Measurements from ENCODE around the gene SEMA7A. TPM values are rescaled to one million over a fixed set of nuclear protein-coding genes. Genes with fewer than 3 reads are reported as not detected.
A peak's percentile ranks its signal among the peaks of the same experiment; 100 is the strongest.
"Not testable (repeated sequence)": the region's sequence is repeated elsewhere in the genome, so short reads cannot be mapped to it uniquely, and the experiment has no call there.

Gene SEMA7A
- total RNA-seq, 1 donor from 2014 or later = 102 TPM

DNA sequence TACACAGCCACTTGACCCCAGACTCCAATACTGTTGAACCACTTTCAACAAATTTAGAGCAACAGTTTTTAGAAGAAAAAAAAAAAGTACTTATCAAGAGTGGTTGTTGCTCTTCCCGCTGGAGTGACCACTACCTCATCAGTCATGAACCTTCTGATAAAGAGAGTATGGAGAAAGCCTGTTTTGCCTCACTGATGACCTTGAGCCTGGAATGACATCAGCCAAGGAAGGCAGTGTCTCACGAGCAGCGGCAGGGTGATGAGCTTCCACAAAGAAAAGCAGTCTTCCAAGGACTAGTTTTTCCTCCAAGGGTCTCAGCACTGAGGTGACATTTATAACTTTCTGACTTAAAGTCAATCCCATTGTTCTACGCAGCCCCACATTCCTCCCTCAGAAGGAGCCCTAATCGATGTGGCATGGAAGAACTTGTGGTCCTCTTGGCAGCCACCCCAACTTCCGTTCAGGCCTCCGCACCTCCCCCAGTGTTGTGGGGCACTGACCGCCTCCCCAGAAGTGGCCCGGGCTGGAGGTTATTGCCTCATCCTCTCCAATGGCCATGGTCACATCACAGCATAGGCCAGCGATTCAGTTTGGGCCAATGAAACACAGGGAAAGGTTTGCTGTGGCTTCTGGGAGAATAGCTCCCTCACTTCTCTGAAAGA, 64.5 kb downstream of the SEMA7A start:
- intact Hi-C loops (cut with micrococcal nuclease) = no loop called here
- H3K27me3 Mint-ChIP-seq (ENCODE audit: insufficient read depth) = peaks cover 52% of the 10 kb centered on the region

DNA sequence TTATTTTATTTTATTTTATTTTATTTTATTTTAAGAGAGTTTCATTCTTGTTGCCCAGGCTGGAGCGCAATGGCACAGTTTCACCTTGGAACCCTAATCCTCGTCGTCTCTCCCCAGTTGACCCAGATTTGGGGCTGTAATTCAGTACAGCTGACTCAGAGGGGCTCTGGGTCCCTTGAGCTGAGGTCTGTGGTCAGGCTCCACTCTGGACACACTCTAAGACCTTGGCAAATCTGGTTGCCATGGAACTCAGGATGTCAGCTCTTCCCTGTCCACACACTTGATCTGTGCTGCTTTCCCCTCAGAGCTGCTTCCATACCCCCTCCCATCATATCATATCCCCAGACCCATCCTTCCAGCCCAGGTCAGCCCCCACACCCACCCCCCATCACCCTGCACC, 65.6 kb downstream of the SEMA7A start:
- Mint-ChIP-seq H3K4me1 (ENCODE audit: low read depth) (peaks cover 5% of the 10 kb centered on the region), H3K4me3 (no peak overlapping the region), H3K9me3 (no peaks in the 10 kb centered on the region), H3K27ac (no peak overlapping the region), H3K36me3 (ENCODE audit: low read depth) (no peaks in the 10 kb centered on the region), H3K27me3 (ENCODE audit: insufficient read depth) (peaks cover 61% of the 10 kb centered on the region)
- DNase-seq (ENCODE audit: low spot score) = no peak
- intact Hi-C loops (cut with micrococcal nuclease) = no loop called here

More for the DNA sequence above, 64.5 kb downstream of the SEMA7A start:
- Mint-ChIP-seq H3K36me3 (ENCODE audit: low read depth) (no peaks in the 10 kb centered on the region), H3K4me3 (no peak overlapping the region), H3K27ac (no peak overlapping the region), H3K9me3 (no peaks in the 10 kb centered on the region), H3K4me1 (ENCODE audit: low read depth) (peaks cover 10% of the 10 kb centered on the region)
- no peak for DNase-seq (ENCODE audit: low spot score)

DNA sequence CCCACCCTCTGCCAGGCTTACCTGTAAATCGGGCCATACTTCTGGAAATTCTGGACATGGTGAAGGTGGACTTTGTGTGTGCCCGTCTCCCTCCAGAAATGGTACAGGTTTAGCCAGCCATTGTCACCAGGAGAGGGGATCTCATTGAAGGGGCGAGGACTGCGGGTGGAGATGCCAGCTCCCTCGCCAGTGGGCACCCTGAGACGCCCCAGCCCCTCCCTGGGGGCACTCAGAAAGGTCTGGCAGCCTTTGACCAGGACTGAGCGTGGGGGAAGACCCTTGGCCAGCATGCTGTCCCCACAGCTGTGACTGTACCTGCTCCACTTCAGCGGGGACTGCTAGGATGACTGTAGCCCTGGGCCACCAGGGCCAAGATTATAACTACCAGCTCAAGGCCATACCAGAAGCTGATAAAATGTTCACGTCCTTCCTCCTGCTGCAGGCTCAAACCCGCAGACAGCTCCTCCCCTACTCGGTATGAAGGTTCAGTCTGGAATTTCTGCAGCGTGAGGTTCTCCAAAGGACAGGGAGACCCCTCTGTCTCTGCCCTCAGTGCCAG, 66.4 kb downstream of the SEMA7A start, which contains the start of gene CYP11A1:
Gene CYP11A1, minus strand, starts transcription at position 351 of the 559 bp plus-strand sequence. Its CDS starts 61 bp downstream, at position 290.
- no peak for DNase-seq (ENCODE audit: low spot score)
- Mint-ChIP-seq H3K4me1 (ENCODE audit: low read depth) (peaks cover 5% of the 10 kb centered on the region), H3K9me3 (no peaks in the 10 kb centered on the region), H3K4me3 (peak within 1 kb of the TSS; percentile 30), H3K27ac (no peak within 1 kb of the TSS), H3K27me3 (ENCODE audit: insufficient read depth) (peaks cover 62% of the 10 kb centered on the region), H3K36me3 (ENCODE audit: low read depth) (no peaks in the 10 kb centered on the region)
- intact Hi-C loops (cut with micrococcal nuclease) = no loop called here

DNA sequence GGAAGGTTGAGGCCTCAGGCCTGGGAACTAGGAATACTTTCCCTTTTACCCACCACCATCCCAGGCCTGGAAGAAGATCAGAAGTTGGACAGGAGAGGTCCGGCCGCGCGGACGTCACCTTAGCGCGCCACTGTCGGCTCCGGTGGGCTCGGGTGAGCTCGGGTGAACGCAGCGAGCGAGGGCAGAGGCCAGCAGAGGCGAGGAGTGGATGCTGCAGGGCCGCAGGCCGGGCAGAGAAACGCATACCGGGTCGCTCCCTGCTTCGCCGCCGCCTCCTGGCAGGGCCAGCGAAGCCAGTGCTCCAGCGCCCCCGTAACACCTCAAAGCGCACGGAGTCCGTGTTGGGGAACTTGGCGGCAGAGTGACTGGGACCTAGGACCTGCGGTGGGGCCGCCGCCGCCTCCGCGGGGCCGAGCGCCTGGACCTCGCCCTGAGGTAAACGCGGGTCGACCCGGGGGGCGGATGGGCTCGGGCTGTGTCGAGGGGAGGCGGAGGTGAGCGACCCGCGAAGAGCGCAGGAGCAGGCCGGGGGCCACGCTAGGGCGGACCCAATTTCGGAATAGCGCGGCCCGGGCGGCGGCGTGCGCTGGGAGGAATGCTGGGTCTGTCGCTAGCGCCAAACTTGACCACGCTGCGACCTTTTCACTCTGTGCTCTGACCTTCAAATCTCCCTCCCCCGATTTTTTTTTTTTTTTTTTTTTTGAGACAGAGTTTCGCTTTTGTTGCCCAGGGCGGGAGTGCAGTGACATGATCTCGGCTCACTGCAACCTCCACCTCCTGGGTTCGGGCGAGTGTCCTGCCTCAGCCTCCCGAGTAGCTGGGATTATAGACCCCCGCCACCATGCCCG, 67.9 kb downstream of the SEMA7A start:
- peaks cover 55% of the 10 kb centered on the region for H3K27me3 Mint-ChIP-seq (ENCODE audit: insufficient read depth)
- intact Hi-C loops (cut with micrococcal nuclease) = no loop called here
- peak overlapping the region; percentile 65 for H3K4me3 Mint-ChIP-seq
- H3K9me3 Mint-ChIP-seq = no peaks in the 10 kb centered on the region
- no peak overlapping the region for H3K27ac Mint-ChIP-seq
- H3K36me3 Mint-ChIP-seq (ENCODE audit: low read depth) = no peaks in the 10 kb centered on the region
- no peak for DNase-seq (ENCODE audit: low spot score)
- peaks cover 5% of the 10 kb centered on the region for H3K4me1 Mint-ChIP-seq (ENCODE audit: low read depth)

DNA sequence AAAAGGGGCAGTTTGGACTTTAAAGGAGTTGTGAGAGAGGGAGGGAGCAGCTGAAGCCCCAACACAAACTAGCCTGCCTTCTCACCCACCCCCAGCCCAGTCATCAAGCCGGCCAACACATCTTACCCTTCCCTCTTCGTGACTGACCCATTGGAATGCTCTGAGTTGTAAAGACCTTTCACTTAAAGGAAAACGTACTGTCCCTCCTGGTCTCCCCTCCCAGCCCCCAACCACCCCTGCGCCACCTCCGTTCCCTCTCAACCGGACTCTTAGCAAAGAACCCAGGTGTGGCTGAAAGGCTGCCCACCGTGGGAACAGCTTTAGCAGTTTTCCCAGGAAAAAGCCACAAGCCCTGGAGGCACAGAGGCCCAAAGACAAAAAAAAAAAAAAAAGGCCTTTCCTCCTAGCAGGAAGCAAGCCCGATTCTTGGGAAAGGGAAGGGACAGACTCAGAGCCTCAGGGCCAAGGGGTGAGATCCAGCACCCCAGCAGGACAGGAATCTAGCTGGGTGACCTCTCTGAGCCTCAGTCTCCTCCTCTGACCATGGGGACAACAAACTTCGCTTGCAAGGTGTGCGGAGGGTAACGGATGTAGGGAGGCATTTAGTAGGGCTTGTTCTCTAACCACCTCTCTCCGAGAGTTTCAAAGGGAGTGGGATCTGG, 68.7 kb downstream of the SEMA7A start:
- DNase-seq (ENCODE audit: low spot score) = no peak
- peak overlapping the region; percentile 65 for H3K4me3 Mint-ChIP-seq
- H3K36me3 Mint-ChIP-seq (ENCODE audit: low read depth) = no peaks in the 10 kb centered on the region
- intact Hi-C loops (cut with micrococcal nuclease) = no loop called here
- no peaks in the 10 kb centered on the region for H3K9me3 Mint-ChIP-seq
- H3K4me1 Mint-ChIP-seq (ENCODE audit: low read depth) = peaks cover 5% of the 10 kb centered on the region
- peaks cover 48% of the 10 kb centered on the region for H3K27me3 Mint-ChIP-seq (ENCODE audit: insufficient read depth)
- no peak overlapping the region for H3K27ac Mint-ChIP-seq

DNA sequence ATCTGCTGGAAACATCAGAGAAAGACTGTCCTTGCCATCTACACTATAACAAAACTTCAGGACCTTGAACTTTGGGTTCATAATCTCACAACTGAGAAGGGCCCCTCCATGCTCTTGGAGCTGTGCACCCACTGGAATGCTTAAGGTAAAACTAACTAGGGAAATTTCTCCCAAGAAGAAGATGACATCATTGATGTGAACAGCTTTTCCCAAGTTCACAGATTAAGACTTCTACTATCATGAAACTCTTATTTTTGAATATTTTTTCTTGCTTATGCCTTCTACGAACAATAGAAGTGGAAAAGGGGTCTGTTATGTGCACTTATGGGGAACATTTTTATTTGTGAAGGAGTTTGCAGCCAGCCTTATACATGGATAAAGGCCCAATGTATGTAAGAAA, 71.3 kb downstream of the SEMA7A start:
- H3K9me3 Mint-ChIP-seq = no peaks in the 10 kb centered on the region
- DNase-seq (ENCODE audit: low spot score) = no peak
- no peaks in the 10 kb centered on the region for H3K36me3 Mint-ChIP-seq (ENCODE audit: low read depth)
- H3K4me1 Mint-ChIP-seq (ENCODE audit: low read depth) = peaks cover 5% of the 10 kb centered on the region
- H3K4me3 Mint-ChIP-seq = no peak overlapping the region
- H3K27me3 Mint-ChIP-seq (ENCODE audit: insufficient read depth) = peaks cover 39% of the 10 kb centered on the region
- no peak overlapping the region for H3K27ac Mint-ChIP-seq
- intact Hi-C loops (cut with micrococcal nuclease) = no loop called here

DNA sequence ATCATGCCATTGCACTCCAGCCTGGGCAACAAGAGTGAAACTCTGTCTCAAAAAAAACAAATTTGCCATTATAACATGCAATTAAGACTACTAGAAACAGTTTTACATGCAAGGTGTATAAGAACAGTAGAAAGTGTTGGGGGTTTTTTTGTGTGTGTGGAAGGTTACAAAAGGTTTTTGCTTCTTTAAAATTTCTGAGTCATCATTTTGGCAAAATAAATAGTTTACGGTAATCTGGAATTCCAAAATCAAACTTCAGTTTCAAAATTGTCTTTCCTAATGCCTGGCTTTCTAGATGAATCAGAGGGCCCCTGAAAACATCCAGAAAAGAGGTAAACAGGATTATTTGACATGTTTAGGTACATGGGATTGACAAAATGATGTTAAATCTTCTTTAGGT, 72.9 kb downstream of the SEMA7A start:
- H3K4me1 Mint-ChIP-seq (ENCODE audit: low read depth); H3K27ac Mint-ChIP-seq; H3K36me3 Mint-ChIP-seq (ENCODE audit: low read depth); H3K9me3 Mint-ChIP-seq; H3K4me3 Mint-ChIP-seq; intact Hi-C loops (cut with micrococcal nuclease); DNase-seq (ENCODE audit: low spot score): not testable (repeated sequence)
- H3K27me3 Mint-ChIP-seq (ENCODE audit: insufficient read depth) = peaks cover 29% of the 10 kb centered on the region

DNA sequence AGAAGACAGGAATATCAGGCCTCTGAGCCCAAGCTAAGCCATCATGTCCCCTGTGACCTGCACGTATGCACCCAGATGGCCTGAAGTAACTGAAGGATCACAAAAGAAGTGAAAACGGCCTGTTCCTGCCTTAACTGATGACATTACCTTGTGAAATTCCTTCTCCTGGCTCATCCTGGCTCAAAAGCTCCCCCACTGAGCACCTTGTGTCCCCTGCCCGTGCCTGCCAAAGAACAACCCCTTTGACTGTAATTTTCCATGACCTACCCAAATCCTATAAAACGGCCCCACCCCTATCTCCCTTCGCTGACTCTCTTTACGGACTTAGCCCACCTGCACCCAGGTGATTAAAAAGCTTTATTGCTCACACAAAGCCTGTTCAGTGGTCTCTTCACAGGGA, 74.4 kb downstream of the SEMA7A start:
- intact Hi-C loops (cut with micrococcal nuclease); H3K9me3 Mint-ChIP-seq; DNase-seq (ENCODE audit: low spot score); H3K4me1 Mint-ChIP-seq (ENCODE audit: low read depth); H3K4me3 Mint-ChIP-seq; H3K27ac Mint-ChIP-seq; H3K36me3 Mint-ChIP-seq (ENCODE audit: low read depth): not testable (repeated sequence)
- peaks cover 26% of the 10 kb centered on the region for H3K27me3 Mint-ChIP-seq (ENCODE audit: insufficient read depth)

Other genes with a start within 250 kb of the SEMA7A start
- gene STRA6, start 231.2 kb downstream of the SEMA7A start, total RNA-seq = 0.23 TPM in 1 of 2 replicates, not detected in the other
- not detected in 2 replicates for gene CCDC33, start 197.6 kb downstream of the SEMA7A start, total RNA-seq
- gene CYP11A1, start 66.3 kb downstream of the SEMA7A start, total RNA-seq = not detected in 2 replicates
- 55.4 and 56.0 TPM in 2 replicates for gene UBL7, start 27.2 kb upstream of the SEMA7A start, total RNA-seq
- 48.8 and 53.6 TPM in 2 replicates for gene ARID3B, start 107.3 kb upstream of the SEMA7A start, total RNA-seq
- 103 and 107 TPM in 2 replicates for gene CLK3, start 181.9 kb upstream of the SEMA7A start, total RNA-seq